Measurements from ENCODE around the gene TP53I11. TPM values are rescaled to one million over a fixed set of nuclear protein-coding genes. Genes with fewer than 3 reads are reported as not detected.

TP53I11 gene
- total and polyA plus RNA-seq, 2 donors, result 10.7 to 35.8 TPM

GRCh38 chr11:44944853-44945235 lies 5.8 kb downstream of the TP53I11 start:
- no peak for DNase-seq (ENCODE audit: extremely low spot score)
- 71% methylated on average over 3 of the region's 3 CpGs for WGBS
- Histone ChIP-seq H3K4me3 (ENCODE audit: low read depth, low read length) (no peak overlapping the region), H3K36me3 (ENCODE audit: insufficient read depth) (no peaks in the 10 kb centered on the region), H3K4me1 (ENCODE audit: insufficient read depth) (no peaks in the 10 kb centered on the region), H3K27ac (ENCODE audit: low read depth) (no peak overlapping the region)

GRCh38 chr11:44944181-44944852 lies 6.4 kb downstream of the TP53I11 start:
- no peaks in the 10 kb centered on the region for H3K36me3 ChIP-seq (ENCODE audit: insufficient read depth)
- no peak overlapping the region for H3K4me3 ChIP-seq (ENCODE audit: low read depth, low read length)
- WGBS, result 79% methylated on average over 7 of the region's 7 CpGs
- H3K4me1 ChIP-seq (ENCODE audit: insufficient read depth), result no peaks in the 10 kb centered on the region
- no peak for DNase-seq (ENCODE audit: extremely low spot score)
- no peak overlapping the region for H3K27ac ChIP-seq (ENCODE audit: low read depth)

- no peaks in the 10 kb centered on the region for H3K36me3 ChIP-seq (ENCODE audit: insufficient read depth)
- H3K4me1 ChIP-seq (ENCODE audit: insufficient read depth), result no peaks in the 10 kb centered on the region
- no peak overlapping the region for H3K4me3 ChIP-seq (ENCODE audit: low read depth, low read length)
- DNase-seq (ENCODE audit: extremely low spot score), result no peak
- H3K27ac ChIP-seq (ENCODE audit: low read depth), result no peak overlapping the region
- 89% methylated on average over 7 of the region's 7 CpGs for WGBS
Observed at GRCh38 chr11:44943696-44944095, 7.0 kb downstream of the TP53I11 start.

- no peaks in the 10 kb centered on the region for H3K36me3 ChIP-seq (ENCODE audit: insufficient read depth)
- H3K27ac ChIP-seq (ENCODE audit: low read depth), result no peak overlapping the region
- H3K4me3 ChIP-seq (ENCODE audit: low read depth, low read length), result no peak overlapping the region
- 73% methylated on average over 7 of the region's 7 CpGs for WGBS
- no peak for DNase-seq (ENCODE audit: extremely low spot score)
- no peaks in the 10 kb centered on the region for H3K4me1 ChIP-seq (ENCODE audit: insufficient read depth)
Observed at GRCh38 chr11:44943118-44943517, 7.6 kb downstream of the TP53I11 start.

- Histone ChIP-seq H3K4me1 (ENCODE audit: insufficient read depth) (no peaks in the 10 kb centered on the region), H3K36me3 (ENCODE audit: insufficient read depth) (no peaks in the 10 kb centered on the region), H3K27ac (ENCODE audit: low read depth) (no peak overlapping the region), H3K4me3 (ENCODE audit: low read depth, low read length) (no peak overlapping the region)
- DNase-seq (ENCODE audit: extremely low spot score), result no peak
- 93% methylated on average over 10 of the region's 10 CpGs for WGBS
Observed at GRCh38 chr11:44942029-44942955, 8.4 kb downstream of the TP53I11 start.

- H3K4me3 ChIP-seq (ENCODE audit: low read depth, low read length), result no peak overlapping the region
- no peaks in the 10 kb centered on the region for H3K4me1 ChIP-seq (ENCODE audit: insufficient read depth)
- H3K36me3 ChIP-seq (ENCODE audit: insufficient read depth), result no peaks in the 10 kb centered on the region
- DNase-seq (ENCODE audit: extremely low spot score), result no peak
- 80% methylated on average over 12 of the region's 12 CpGs for WGBS
- H3K27ac ChIP-seq (ENCODE audit: low read depth), result no peak overlapping the region
Observed at GRCh38 chr11:44941259-44942021, 9.2 kb downstream of the TP53I11 start.

- no peak for DNase-seq (ENCODE audit: extremely low spot score)
- H3K4me3 ChIP-seq (ENCODE audit: low read depth, low read length), result no peak overlapping the region
- H3K27ac ChIP-seq (ENCODE audit: low read depth), result no peak overlapping the region
- no peaks in the 10 kb centered on the region for H3K36me3 ChIP-seq (ENCODE audit: insufficient read depth)
- H3K4me1 ChIP-seq (ENCODE audit: insufficient read depth), result no peaks in the 10 kb centered on the region
- WGBS, result 92% methylated on average over 9 of the region's 9 CpGs
Observed at GRCh38 chr11:44940835-44941234, 9.8 kb downstream of the TP53I11 start.

- no peak overlapping the region for H3K27ac ChIP-seq (ENCODE audit: low read depth)
- WGBS, result 59% methylated on average over 7 of the region's 7 CpGs
- H3K4me3 ChIP-seq (ENCODE audit: low read depth, low read length), result no peak overlapping the region
- DNase-seq (ENCODE audit: extremely low spot score), result no peak
- no peaks in the 10 kb centered on the region for H3K36me3 ChIP-seq (ENCODE audit: insufficient read depth)
- no peaks in the 10 kb centered on the region for H3K4me1 ChIP-seq (ENCODE audit: insufficient read depth)
Observed at GRCh38 chr11:44940404-44940803, 10.3 kb downstream of the TP53I11 start.

- no peak for DNase-seq (ENCODE audit: extremely low spot score)
- Histone ChIP-seq H3K4me1 (ENCODE audit: insufficient read depth) (no peaks in the 10 kb centered on the region), H3K36me3 (ENCODE audit: insufficient read depth) (no peaks in the 10 kb centered on the region), H3K27ac (ENCODE audit: low read depth) (no peak overlapping the region), H3K4me3 (ENCODE audit: low read depth, low read length) (no peak overlapping the region)
- 77% methylated on average over 22 of the region's 22 CpGs for WGBS
Observed at GRCh38 chr11:44939673-44940395, 10.8 kb downstream of the TP53I11 start.

- DNase-seq (ENCODE audit: extremely low spot score), result no peak
- Histone ChIP-seq H3K4me3 (ENCODE audit: low read depth, low read length) (no peak overlapping the region), H3K27ac (ENCODE audit: low read depth) (no peak overlapping the region), H3K36me3 (ENCODE audit: insufficient read depth) (no peaks in the 10 kb centered on the region), H3K4me1 (ENCODE audit: insufficient read depth) (no peaks in the 10 kb centered on the region)
- 87% methylated on average over 19 of the region's 19 CpGs for WGBS
Observed at GRCh38 chr11:44938066-44938691, 12.5 kb downstream of the TP53I11 start.

- DNase-seq (ENCODE audit: extremely low spot score), result no peak
- Histone ChIP-seq H3K4me1 (ENCODE audit: insufficient read depth) (no peaks in the 10 kb centered on the region), H3K36me3 (ENCODE audit: insufficient read depth) (no peaks in the 10 kb centered on the region), H3K4me3 (ENCODE audit: low read depth, low read length) (no peak overlapping the region), H3K27ac (ENCODE audit: low read depth) (no peak overlapping the region)
- WGBS, result 71% methylated on average over 12 of the region's 12 CpGs
Observed at GRCh38 chr11:44936951-44937543, 13.6 kb downstream of the TP53I11 start.

GRCh38 chr11:44936525-44936924 lies 14.2 kb downstream of the TP53I11 start:
- 19% methylated on average over 20 of the region's 20 CpGs for WGBS
- no peaks in the 10 kb centered on the region for H3K4me1 ChIP-seq (ENCODE audit: insufficient read depth)
- DNase-seq (ENCODE audit: extremely low spot score), result peak; percentile 64
- no peak overlapping the region for H3K4me3 ChIP-seq (ENCODE audit: low read depth, low read length)
- no peak overlapping the region for H3K27ac ChIP-seq (ENCODE audit: low read depth)
- no peaks in the 10 kb centered on the region for H3K36me3 ChIP-seq (ENCODE audit: insufficient read depth)

Data from urinary bladder (tissue), 4 donors.